Measurements from ENCODE around the gene PAPSS2. TPM values are rescaled to one million over a fixed set of nuclear protein-coding genes. Genes with fewer than 3 reads are reported as not detected.
A peak's percentile ranks its signal among the peaks of the same experiment; 100 is the strongest.

PAPSS2 gene
- total and polyA plus RNA-seq, 4 donors = 24.3 to 86.5 (median 59.3) TPM

GRCh38 chr10:87703771-87704170 lies 44.1 kb downstream of the PAPSS2 start:
- 22% methylated on average over 1 of the region's 1 CpG for WGBS
- H3K36me3 ChIP-seq (ENCODE audit: control insufficient read depth in 4 of 4, insufficient read depth in 3 of 4, low read depth in 1 of 4, low read length in 3 of 4) = peaks cover 0 to 3% (median 0%) of the 10 kb centered on the region in 4 donors
- DNase-seq (ENCODE audit: low spot score) = no peak
- H3K4me1 ChIP-seq (ENCODE audit: control insufficient read depth in 4 of 4, insufficient read depth in 4 of 4, low read length in 3 of 4) = peaks cover 0 to 37% (median 20%) of the 10 kb centered on the region in 4 donors
- TF ChIP-seq SP1 (IDR thresholded peaks at IDR 0.05) (no peak), EGR1 (IDR thresholded peaks at IDR 0.05; ENCODE audit: low read depth in 2 of 2) (no peak), RAD21 (IDR thresholded peaks at IDR 0.05) (no peak), FOXA2 (IDR thresholded peaks at IDR 0.05) (no peak), FOXA1 (IDR thresholded peaks at IDR 0.05) (no peak), RXRA (IDR thresholded peaks at IDR 0.05) (no peak), JUND (IDR thresholded peaks at IDR 0.05) (no peak), ZBTB33 (IDR thresholded peaks at IDR 0.05) (no peak), NR2F2 (IDR thresholded peaks at IDR 0.05) (no peak), TAF1 (conservative IDR thresholded peaks at IDR 0.05) (no peak), MAX (IDR thresholded peaks at IDR 0.05) (no peak), HNF4G (IDR thresholded peaks at IDR 0.05) (no peak), ATF3 (IDR thresholded peaks at IDR 0.05) (no peak), YY1 (IDR thresholded peaks at IDR 0.05) (no peak), REST (IDR thresholded peaks at IDR 0.05) (no peak), CTCF (IDR thresholded peaks at IDR 0.05; ENCODE audit: low read depth, low read length, missing input control) (no peak)
- H3K9me3 ChIP-seq (ENCODE audit: control insufficient read depth in 4 of 4, low read length in 3 of 4) = no peaks in the 10 kb centered on the region
- no peaks in the 10 kb centered on the region for H3K27me3 ChIP-seq (ENCODE audit: control insufficient read depth in 4 of 4, insufficient read depth in 4 of 4, low read length in 3 of 4)
- H3K9ac ChIP-seq (ENCODE audit: low read depth in 1 of 2, low read length in 2 of 2) = peak overlapping the region in 1 of 2 donors; percentile 60
- H3K27ac ChIP-seq (ENCODE audit: low read depth in 1 of 2, low read length in 2 of 2) = peak overlapping the region; percentile 85 to 91
- H3K4me3 ChIP-seq (ENCODE audit: low read depth in 1 of 3, low read length in 3 of 3) = no peak overlapping the region

GRCh38 chr10:87705339-87705738 lies 45.7 kb downstream of the PAPSS2 start:
- Histone ChIP-seq H3K4me1 (ENCODE audit: control insufficient read depth in 4 of 4, insufficient read depth in 4 of 4, low read length in 3 of 4) (peaks cover 0 to 37% (median 20%) of the 10 kb centered on the region in 4 donors), H3K4me3 (ENCODE audit: low read depth in 1 of 3, low read length in 3 of 3) (no peak overlapping the region), H3K27me3 (ENCODE audit: control insufficient read depth in 4 of 4, insufficient read depth in 4 of 4, low read length in 3 of 4) (no peaks in the 10 kb centered on the region), H3K9me3 (ENCODE audit: control insufficient read depth in 4 of 4, low read length in 3 of 4) (no peaks in the 10 kb centered on the region), H3K27ac (ENCODE audit: low read depth in 1 of 2, low read length in 2 of 2) (no peak overlapping the region), H3K9ac (ENCODE audit: low read depth in 1 of 2, low read length in 2 of 2) (no peak overlapping the region), H3K36me3 (ENCODE audit: control insufficient read depth in 4 of 4, insufficient read depth in 3 of 4, low read depth in 1 of 4, low read length in 3 of 4) (peaks cover 2 to 6% (median 4%) of the 10 kb centered on the region in 4 donors)
- DNase-seq (ENCODE audit: low spot score) = no peak
- TF ChIP-seq NR2F2 (IDR thresholded peaks at IDR 0.05) (no peak), REST (IDR thresholded peaks at IDR 0.05) (no peak), RAD21 (IDR thresholded peaks at IDR 0.05) (no peak), ZBTB33 (IDR thresholded peaks at IDR 0.05) (no peak), CTCF (IDR thresholded peaks at IDR 0.05; ENCODE audit: low read depth, low read length, missing input control) (no peak), HNF4A (conservative IDR thresholded peaks at IDR 0.05) (no peak)

All from liver (tissue), 9 donors.